Measurements from ENCODE around the gene SLC10A7. TPM values are rescaled to one million over a fixed set of nuclear protein-coding genes. Genes with fewer than 3 reads are reported as not detected.

The SLC10A7 gene
- total RNA-seq, 4 donors from 2014 or later, result 5.6 to 12.8 (median 6.8) TPM

GRCh38 chr4:146245850-146246249 lies 275.9 kb downstream of the SLC10A7 start:
- TF ChIP-seq POLR2A (IDR thresholded peaks at IDR 0.05), result no peak
- peak; percentile 11 for TF ChIP-seq POLR2AphosphoS5 (IDR thresholded peaks at IDR 0.05)
- Histone ChIP-seq H3K9me3 (no peaks in the 10 kb centered on the region), H3K4me1 (peaks cover 0 to 56% (median 14%) of the 10 kb centered on the region in 3 donors), H3K27me3 (no peaks in the 10 kb centered on the region), H3K4me3 (no peak overlapping the region), H3K36me3 (no peaks in the 10 kb centered on the region), H3K27ac (peak overlapping the region in 1 of 4 donors; percentile 7)
- no peak for ATAC-seq
- 0 to 40% methylated on average over 1 of the region's 4 CpGs for WGBS, 2 donors (ENCODE audit: low coverage in 1 of 2)

- H3K27me3 ChIP-seq, result no peaks in the 10 kb centered on the region
- no peaks in the 10 kb centered on the region for H3K36me3 ChIP-seq
- H3K4me1 ChIP-seq, result peaks cover 0 to 59% (median 14%) of the 10 kb centered on the region in 3 donors
- peak overlapping the region in 3 of 4 donors; percentile 7 to 47 (median 42) for H3K27ac ChIP-seq
- no peak for ATAC-seq
- WGBS, 2 donors (ENCODE audit: low coverage in 1 of 2), result 50% methylated on average over 3 of the region's 3 CpGs; no CpG with 5 or more reads in 1 of the 2 donors
- TF ChIP-seq EP300 (IDR thresholded peaks at IDR 0.05), result no peak
- no peak for TF ChIP-seq CTCF (IDR thresholded peaks at IDR 0.05)
- TF ChIP-seq POLR2AphosphoS5 (IDR thresholded peaks at IDR 0.05), result no peak
- TF ChIP-seq POLR2A (IDR thresholded peaks at IDR 0.05), result no peak
- H3K4me3 ChIP-seq, result no peak overlapping the region
- no peaks in the 10 kb centered on the region for H3K9me3 ChIP-seq
Measured at GRCh38 chr4:146245246-146245645, 276.5 kb downstream of the SLC10A7 start.

- ATAC-seq, result no peak
- peaks cover 0 to 59% (median 14%) of the 10 kb centered on the region in 3 donors for H3K4me1 ChIP-seq
- no CpG with 5 or more reads among the region's 9 CpGs for WGBS, 2 donors (ENCODE audit: low coverage in 1 of 2)
Measured at GRCh38 chr4:146244496-146244895, 277.2 kb downstream of the SLC10A7 start.

GRCh38 chr4:146243883-146244277 lies 277.9 kb downstream of the SLC10A7 start:
- no peak for ATAC-seq
- Histone ChIP-seq H3K27me3 (no peaks in the 10 kb centered on the region), H3K4me1 (peaks cover 0 to 59% (median 14%) of the 10 kb centered on the region in 3 donors), H3K36me3 (no peaks in the 10 kb centered on the region), H3K9me3 (no peaks in the 10 kb centered on the region), H3K27ac (peak overlapping the region in 2 of 4 donors; percentile 24 to 80), H3K4me3 (no peak overlapping the region)
- 71% methylated on average over 2 of the region's 17 CpGs; no CpG with 5 or more reads in 1 of the 2 donors for WGBS, 2 donors (ENCODE audit: low coverage in 1 of 2)
- TF ChIP-seq POLR2AphosphoS5 (IDR thresholded peaks at IDR 0.05) (no peak), EP300 (IDR thresholded peaks at IDR 0.05) (no peak), POLR2A (IDR thresholded peaks at IDR 0.05) (no peak), CTCF (IDR thresholded peaks at IDR 0.05) (no peak)

More at GRCh38 chr4:146244496-146244895, 277.2 kb downstream of the SLC10A7 start:
- H3K27ac ChIP-seq, result peak overlapping the region in 1 of 4 donors; percentile 42
- no peak overlapping the region for H3K4me3 ChIP-seq
- no peaks in the 10 kb centered on the region for H3K36me3 ChIP-seq
- no peak for TF ChIP-seq POLR2AphosphoS5 (IDR thresholded peaks at IDR 0.05)
- no peak for TF ChIP-seq EP300 (IDR thresholded peaks at IDR 0.05)
- no peak for TF ChIP-seq POLR2A (IDR thresholded peaks at IDR 0.05)
- TF ChIP-seq CTCF (IDR thresholded peaks at IDR 0.05), result no peak
- H3K27me3 ChIP-seq, result no peaks in the 10 kb centered on the region
- H3K9me3 ChIP-seq, result no peaks in the 10 kb centered on the region

- H3K9me3 ChIP-seq, result no peaks in the 10 kb centered on the region
- H3K27me3 ChIP-seq, result no peaks in the 10 kb centered on the region
- peaks cover 0 to 59% (median 14%) of the 10 kb centered on the region in 3 donors for H3K4me1 ChIP-seq
- TF ChIP-seq POLR2AphosphoS5 (IDR thresholded peaks at IDR 0.05) (peak; percentile 42), CTCF (IDR thresholded peaks at IDR 0.05) (peak in 1 of 4 experiments; percentile 28), EP300 (IDR thresholded peaks at IDR 0.05) (no peak), POLR2A (IDR thresholded peaks at IDR 0.05) (no peak)
- H3K27ac ChIP-seq, result peak overlapping the region in 2 of 4 donors; percentile 48 to 80
- WGBS, 2 donors (ENCODE audit: low coverage in 1 of 2), result 100% methylated on average over 4 of the region's 24 CpGs; no CpG with 5 or more reads in 1 of the 2 donors
- H3K36me3 ChIP-seq, result no peaks in the 10 kb centered on the region
- H3K4me3 ChIP-seq, result no peak overlapping the region
- no peak for ATAC-seq
Measured at GRCh38 chr4:146243141-146243882, 278.4 kb downstream of the SLC10A7 start.
